HK-2 (cell line): ENCODE results near the gene NF1.
"Not testable (repeated sequence)": the region's sequence is repeated elsewhere in the genome, so short reads cannot be mapped to it uniquely, and the experiment has no call there.

Source experiments
- DNase-seq: peaks from one replicate; pipeline ENCODE4 v3.0.0-alpha.2; 2018; ENCODE audit not compliant: unreplicated experiment

Gene NF1

GRCh38 chr17:31078290-31078689 lies 16.5 kb upstream of the NF1 start:
- DNase-seq: no peak

GRCh38 chr17:31079731-31080130 lies 15.0 kb upstream of the NF1 start:
- no peak for DNase-seq

- DNase-seq: no peak
These were observed 9.2 kb upstream of the NF1 start for GRCh38 chr17:31085563-31085962.

GRCh38 chr17:31089471-31089870 lies 5.3 kb upstream of the NF1 start:
- DNase-seq: no peak

- not testable (repeated sequence) for DNase-seq
These were observed 4.1 kb upstream of the NF1 start for GRCh38 chr17:31090650-31091049.

- DNase-seq: no peak
These were observed 2.2 kb upstream of the NF1 start for GRCh38 chr17:31092475-31093064.

- no peak for DNase-seq
These were observed 744 bp upstream of the NF1 start for GRCh38 chr17:31093866-31094599.

- peak; percentile 61 for DNase-seq
These were observed 694 bp downstream of the NF1 start for GRCh38 chr17:31095236-31096105.

- DNase-seq: no peak
These were observed 1.3 kb downstream of the NF1 start for GRCh38 chr17:31096106-31096436.

- no peak for DNase-seq
These were observed 4.2 kb downstream of the NF1 start for GRCh38 chr17:31099016-31099415.

GRCh38 chr17:31100840-31101459 lies 6.2 kb downstream of the NF1 start:
- DNase-seq: no peak

GRCh38 chr17:31101943-31102342 lies 7.2 kb downstream of the NF1 start:
- no peak for DNase-seq

GRCh38 chr17:31105991-31106390 lies 11.2 kb downstream of the NF1 start:
- no peak for DNase-seq

- no peak for DNase-seq
These were observed 16.4 kb downstream of the NF1 start for GRCh38 chr17:31111183-31111582.

- no peak for DNase-seq
These were observed 17.4 kb downstream of the NF1 start for GRCh38 chr17:31112001-31112661.

GRCh38 chr17:31113368-31113767 lies 18.6 kb downstream of the NF1 start:
- peak; percentile 74 for DNase-seq

- DNase-seq: no peak
These were observed 19.2 kb downstream of the NF1 start for GRCh38 chr17:31113939-31114338.

- no peak for DNase-seq
These were observed 20.3 kb downstream of the NF1 start for GRCh38 chr17:31114956-31115555.

- DNase-seq: no peak
These were observed 21.4 kb downstream of the NF1 start for GRCh38 chr17:31116167-31116566.

GRCh38 chr17:31122746-31123145 lies 28.0 kb downstream of the NF1 start:
- no peak for DNase-seq

GRCh38 chr17:31126318-31126717 lies 31.5 kb downstream of the NF1 start:
- DNase-seq: no peak
